Endometrial microvascular endothelial cells (primary cell): ENCODE measurements around the gene NUTM2B. TPM values are rescaled to one million over a fixed set of nuclear protein-coding genes. Genes with fewer than 3 reads are reported as not detected.
"Not testable (repeated sequence)": the region's sequence is repeated elsewhere in the genome, so short reads cannot be mapped to it uniquely, and the experiment has no call there.

ENCODE experiments used
- in situ Hi-C: cut with HindIII; loops from 2 replicates; pipeline ENCODE4 v1.10.0; 2017; ENCODE audit warnings: low sequenced_read_pairs, low pct_unique_long_range_greater_than_20kb; ENCODE audit errors: inconsistent ontology term
- total RNA-seq: library from RNA; depleted of rRNA; stranded (reverse); fragments of >200 nt; gene quantifications from one replicate; pipeline ENCODE4 v1.2.3, GENCODE V29; 2015; ENCODE audit errors: inconsistent ontology term

NUTM2B gene, protein sequence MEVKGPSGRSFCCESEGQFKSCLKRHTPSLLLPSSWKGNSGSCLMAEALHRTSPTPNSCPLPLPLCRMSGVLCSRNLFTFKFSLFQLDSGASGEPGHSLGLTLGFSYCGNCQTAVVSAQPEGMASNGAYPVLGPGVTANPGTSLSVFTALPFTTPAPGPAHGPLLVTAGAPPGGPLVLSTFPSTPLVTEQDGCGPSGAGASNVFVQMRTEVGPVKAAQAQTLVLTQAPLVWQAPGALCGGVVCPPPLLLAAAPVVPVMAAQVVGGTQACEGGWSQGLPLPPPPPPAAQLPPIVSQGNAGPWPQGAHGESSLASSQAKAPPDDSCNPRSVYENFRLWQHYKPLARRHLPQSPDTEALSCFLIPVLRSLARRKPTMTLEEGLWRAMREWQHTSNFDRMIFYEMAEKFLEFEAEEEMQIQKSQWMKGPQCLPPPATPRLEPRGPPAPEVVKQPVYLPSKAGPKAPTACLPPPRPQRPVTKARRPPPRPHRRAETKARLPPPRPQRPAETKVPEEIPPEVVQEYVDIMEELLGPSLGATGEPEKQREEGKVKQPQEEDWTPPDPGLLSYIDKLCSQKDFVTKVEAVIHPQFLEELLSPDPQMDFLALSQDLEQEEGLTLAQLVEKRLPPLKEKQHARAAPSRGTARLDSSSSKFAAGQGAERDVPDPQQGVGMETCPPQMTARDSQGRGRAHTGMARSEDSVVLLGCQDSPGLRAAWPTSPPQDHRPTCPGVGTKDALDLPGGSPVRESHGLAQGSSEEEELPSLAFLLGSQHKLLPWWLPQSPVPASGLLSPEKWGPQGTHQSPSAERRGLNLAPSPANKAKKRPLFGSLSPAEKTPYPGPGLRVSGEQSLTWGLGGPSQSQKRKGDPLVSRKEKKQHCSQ
- 1.0 TPM for total RNA-seq

DNA sequence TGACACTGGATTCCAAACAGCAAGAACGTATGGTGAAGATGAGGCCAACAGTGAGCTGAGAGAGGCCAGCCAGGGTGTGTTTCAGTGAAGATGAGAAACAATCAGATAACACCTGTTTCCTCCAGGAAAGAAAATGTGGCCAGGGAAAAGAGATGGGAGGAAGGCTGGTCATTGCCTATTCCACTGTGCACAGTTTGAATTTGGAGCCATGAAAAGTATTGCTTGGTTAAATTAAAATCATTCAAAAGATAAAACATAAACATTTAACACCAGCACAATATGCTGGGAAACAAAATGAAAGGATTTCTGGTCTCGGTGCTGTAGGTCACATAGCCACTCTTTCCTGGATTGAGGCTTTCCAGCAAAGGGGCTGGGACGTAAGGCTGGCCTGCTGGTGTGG lies at the start of gene NUTM2B:
Gene NUTM2B, plus strand, starts transcription at position 301 of the 400 bp plus-strand sequence. CDS start 383 bp downstream, outside the sequence.
- in situ Hi-C loops, result not testable (repeated sequence)

DNA sequence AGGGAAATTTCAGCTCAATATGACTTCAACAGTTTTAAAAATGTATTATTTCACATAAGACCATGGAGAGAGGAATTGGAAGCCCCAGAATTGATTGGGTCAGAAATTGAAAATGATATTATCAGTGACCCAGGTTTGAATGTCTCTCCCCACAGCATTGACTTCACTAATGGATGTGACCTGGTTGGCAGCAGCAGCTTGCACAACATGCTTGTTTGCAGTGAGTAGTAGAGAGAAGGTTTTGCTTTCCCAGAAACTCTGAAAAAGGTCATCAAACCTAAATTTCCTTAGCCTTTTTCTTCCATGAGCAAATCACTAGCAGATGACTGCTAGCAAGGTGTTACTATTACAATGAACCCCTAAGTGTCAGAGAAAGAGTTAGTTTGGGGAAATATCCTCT lies 39.7 kb upstream of the NUTM2B start:
- in situ Hi-C loops, result not testable (repeated sequence)

DNA sequence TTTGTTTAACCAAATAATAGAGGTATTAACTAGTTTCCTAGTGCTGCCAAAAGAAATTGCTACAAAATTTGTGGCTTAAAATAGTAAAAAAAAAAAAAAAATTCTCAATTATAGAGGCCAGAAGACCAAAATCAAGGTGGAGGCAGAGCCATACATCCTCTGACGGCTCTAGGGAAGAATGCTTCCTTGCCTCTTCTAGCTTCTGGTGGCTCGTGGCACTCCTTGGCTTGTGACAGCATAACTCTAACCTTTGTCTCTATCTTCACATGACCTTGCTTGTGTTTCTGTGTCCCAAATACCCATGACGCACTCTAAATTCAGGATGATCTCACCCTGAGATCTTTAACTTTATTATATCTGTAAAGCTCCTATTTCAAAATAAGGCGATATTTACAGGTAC lies 38.3 kb upstream of the NUTM2B start:
- in situ Hi-C loops, result not testable (repeated sequence)

DNA sequence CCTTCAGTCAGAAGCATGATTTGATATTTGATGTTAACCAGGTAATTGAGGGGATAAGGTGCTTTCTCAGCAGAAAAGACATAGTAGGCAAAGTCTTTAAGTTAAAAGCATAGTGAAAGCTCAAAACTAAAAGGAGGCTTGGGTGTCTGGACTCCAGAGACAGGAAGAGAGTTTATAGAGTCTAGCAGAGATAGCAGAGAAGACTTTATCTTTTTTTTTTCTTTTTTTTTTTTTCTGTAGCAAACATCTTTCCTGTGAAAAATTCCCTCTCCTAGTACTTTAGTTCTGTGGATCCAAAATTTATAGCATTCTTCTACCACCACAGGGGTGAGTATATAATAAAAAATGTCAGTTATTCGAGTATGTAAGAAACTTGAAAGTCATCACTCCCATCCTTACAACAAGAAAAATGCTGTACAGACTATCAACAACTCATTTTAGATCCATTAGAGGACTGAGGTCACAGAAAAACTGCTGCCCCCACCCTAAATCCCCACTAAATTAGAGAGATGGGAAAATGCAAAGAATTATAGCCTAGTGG lies 33.7 kb upstream of the NUTM2B start:
- in situ Hi-C loops, result not testable (repeated sequence)

DNA sequence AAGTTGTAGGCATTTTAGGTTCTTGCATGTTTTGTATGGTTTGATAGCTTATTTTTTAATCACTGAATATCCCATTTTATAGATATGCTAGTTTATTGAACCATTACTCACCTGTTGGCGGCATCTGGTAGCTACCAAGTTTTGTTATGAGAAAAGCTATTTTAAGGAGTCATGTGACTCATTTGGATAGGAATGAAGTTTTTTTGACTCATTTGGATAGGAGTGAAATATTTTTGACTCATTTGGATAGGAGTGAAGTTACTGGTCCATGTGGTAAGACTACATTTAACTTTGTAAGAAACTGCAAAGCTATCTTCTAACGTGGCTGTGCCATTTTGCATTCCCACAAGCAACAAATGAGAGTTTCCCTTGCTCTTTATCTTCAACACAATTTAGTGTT lies 28.1 kb upstream of the NUTM2B start:
- in situ Hi-C loops, result not testable (repeated sequence)

DNA sequence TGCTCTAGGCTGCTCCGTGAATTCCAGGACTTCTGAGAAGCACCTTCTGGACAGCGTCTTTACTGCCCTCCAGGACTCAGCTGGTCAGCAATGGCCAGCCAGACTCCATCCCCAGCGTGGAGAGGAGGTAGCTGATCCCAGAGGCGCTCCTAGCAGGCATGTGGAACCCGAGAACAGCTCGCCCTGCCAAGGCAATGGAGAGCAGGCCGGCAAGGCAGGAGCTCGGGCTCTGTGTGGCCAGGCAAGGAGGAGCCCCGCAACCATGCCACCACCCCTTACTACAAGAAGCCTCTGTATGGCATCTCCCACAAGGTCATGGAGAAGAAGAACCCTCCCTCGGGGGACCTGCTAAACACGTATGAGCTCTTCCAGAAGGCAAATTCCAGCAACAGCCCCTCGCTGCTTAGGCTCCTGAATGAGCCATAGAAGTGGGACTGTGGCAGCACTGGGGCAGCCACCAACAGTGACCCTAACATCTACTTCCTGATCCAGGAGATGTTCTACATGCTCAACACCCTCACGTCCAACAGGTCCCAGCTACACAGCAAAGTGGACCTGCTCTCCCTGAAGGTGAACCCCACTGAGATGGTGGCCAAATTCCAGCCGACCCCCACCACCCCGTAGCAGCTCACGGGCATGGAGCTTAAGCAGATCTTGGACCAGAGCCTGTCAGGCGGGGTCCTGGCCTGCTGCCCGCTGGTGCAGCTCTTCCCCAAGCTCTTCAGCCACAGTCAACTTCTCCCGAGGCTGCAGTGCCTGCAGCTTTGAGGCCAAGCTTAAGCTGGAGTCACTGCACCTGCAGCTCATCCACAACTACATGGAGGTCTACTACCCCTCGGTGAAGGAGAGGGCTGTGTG lies 19.8 kb upstream of the NUTM2B start:
- in situ Hi-C loops, result not testable (repeated sequence)

DNA sequence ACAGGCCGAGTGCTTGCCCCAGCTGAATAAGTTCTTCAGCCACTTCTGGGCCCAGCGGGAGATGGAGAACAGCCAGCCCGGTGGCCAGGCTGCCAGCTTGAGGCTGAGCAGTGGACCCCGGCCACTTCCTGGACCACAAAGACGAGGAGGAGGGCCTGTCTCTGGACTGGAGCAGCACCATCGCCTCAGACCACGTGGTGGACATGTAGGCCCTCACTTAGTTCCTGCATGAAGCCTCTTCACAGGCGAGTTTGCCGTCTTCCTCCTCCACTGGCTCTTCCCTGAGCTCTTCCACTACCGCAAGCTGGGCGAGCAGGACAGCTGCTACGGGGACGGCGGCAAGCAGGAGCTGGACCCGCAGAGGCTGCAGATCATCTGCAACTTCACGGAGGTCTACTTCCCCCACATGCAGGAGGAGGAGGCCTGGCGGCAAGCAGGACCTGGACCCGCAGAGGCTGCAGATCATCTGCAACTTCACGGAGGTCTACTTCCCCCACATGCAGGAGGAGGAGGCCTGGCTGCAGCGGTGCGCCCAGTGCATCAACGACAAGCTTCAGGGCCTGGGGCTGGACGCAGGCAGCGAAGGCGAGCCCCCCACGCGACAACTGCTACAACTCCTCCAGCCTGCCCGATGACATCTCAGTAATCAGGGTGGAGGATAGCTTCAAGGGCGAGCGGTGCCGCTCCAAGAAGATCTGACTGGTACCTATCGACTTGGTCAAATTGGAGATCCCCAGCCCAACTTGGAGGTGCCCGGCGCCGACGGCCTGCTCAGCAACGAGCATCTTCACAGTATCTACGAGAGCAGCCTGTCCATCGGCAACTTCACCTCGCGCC lies 18.9 kb upstream of the NUTM2B start:
- in situ Hi-C loops, result not testable (repeated sequence)

DNA sequence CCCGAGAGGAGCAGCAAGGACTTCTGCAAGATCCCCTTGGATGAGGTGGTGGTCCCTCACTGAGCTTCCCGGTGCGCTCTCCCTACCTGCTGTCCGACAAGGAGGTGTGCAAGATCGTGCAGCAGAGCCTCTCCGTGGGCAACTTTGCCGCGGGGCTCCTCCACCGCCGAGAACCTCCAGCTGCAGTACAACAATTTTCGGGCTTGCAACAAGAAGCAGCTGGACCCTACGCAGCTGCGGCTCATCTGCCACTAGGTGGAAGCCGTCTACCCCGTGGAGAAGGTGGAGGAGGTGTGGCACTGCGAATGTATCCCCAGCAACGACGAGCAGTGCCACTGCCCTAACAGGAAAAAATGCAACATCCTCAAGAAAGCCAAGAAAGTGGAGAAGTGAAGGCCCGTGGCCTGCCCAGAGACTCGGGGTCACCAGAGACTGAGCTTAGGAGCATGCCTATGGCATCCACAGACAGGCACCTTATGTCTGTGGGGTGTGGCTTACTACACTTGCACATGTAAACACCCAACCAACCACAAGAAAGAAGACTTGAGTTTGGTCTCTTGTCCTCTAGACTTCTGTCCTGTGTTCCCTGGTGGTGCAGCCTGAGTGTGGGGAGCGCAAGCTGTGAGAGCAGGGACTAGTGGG lies 17.9 kb upstream of the NUTM2B start:
- in situ Hi-C loops, result not testable (repeated sequence)

DNA sequence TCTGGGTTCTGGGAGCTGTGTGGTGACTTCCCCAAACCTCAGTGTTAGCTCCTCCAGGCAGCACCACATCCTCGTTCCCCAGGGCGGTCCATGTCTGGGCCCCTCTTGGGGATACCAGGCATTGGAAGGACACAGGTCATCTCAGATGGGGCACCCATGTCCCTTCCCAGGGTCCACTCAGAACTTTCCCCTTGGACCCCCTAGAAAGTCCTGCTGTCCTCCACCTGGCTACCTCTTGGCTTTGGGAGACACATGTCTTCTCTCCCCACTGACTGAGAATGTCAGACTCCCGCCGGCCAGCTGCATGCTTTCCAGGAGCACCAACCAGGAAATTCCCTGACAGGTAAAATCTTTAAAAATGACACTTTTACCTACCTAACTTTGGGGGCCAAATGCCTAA lies 16.4 kb upstream of the NUTM2B start:
- in situ Hi-C loops, result not testable (repeated sequence)

DNA sequence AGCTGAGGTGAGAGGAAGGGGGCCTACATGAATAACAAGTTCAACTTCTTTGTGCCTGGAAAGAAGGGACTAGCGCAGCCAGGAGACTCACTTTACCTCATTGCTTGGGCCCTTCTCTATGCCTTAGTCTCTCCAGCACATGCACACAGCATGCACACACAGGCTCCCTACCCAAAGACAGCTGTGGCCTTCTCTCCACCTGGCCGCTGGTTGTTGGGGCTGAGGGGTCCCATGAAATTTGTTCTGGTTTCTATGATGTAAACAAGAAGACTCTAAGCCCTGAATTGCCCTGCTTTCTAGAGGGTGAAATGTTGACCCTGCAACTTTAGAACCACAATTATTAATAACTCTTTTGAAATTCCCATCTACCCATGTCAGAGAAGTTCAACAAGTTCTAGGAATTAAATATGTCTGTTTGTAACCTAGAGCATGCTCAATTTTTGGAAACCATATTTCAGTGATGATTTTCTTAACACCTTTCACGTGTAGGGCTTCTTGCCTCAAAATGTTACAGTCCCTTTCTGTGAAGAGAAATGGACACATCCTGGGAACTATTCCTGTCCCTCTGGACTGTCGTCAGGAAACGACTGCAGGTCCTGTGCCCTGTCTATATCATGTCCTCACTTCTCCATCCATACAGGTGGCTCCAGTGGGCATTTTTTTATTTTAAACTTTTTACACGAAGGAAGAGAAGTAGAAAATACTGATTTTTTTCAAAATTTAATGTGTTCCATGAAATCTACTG lies 15.4 kb upstream of the NUTM2B start:
- in situ Hi-C loops, result not testable (repeated sequence)

DNA sequence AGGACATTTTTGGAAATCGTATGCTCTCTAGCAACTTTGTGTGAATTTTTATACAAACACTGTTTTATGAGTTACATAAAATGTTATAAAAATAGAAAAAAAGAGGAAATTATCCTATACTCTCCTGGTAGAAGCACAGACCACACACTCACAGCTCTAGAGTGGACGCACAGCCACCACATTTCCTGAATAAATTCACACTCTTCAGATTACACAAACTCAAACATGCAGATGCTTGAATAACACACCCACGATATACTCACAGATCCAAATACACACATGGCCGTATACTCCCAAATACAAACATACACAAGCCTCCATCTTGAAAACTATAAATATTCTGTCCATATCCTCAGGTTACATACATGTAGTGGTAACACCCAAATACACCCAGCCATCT lies 14.2 kb upstream of the NUTM2B start:
- in situ Hi-C loops, result not testable (repeated sequence)

DNA sequence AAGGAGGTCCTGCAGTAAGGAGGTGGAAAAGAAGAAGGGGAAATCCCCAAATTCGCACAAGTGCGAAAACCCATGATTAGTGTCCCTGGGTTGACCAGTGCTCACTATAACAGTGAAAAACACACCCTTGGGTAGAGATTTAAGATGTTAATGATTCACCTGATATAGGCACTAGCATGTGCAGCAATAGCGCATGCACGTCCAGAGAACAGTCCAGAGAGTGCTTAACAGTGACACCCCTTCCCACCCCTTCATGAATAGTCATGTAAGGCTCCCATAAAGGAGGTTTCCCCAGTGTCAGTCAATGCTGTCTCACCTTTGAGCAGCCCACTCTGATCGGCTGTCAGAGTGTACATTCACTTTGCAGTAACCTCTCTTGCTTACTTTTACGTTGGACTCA lies 6.4 kb upstream of the NUTM2B start:
- in situ Hi-C loops, result not testable (repeated sequence)

DNA sequence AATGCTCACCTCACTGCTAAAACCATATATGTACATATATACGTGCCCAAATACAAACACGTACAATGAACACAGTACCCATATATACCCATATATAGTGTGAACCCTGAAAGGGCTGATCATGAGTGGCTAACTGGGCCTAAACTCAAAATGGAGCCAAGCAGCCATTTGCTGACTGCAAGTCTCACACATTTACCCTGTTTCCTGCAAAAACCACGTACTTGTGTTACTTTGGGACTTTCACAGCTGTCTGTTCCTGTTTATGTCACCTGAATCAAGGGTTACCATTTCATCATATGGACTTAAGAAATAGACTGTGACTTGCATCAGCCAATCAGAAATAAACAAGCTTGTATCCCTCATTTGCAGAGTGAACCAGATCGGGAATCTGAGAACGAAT lies 5.9 kb upstream of the NUTM2B start:
- in situ Hi-C loops, result not testable (repeated sequence)

DNA sequence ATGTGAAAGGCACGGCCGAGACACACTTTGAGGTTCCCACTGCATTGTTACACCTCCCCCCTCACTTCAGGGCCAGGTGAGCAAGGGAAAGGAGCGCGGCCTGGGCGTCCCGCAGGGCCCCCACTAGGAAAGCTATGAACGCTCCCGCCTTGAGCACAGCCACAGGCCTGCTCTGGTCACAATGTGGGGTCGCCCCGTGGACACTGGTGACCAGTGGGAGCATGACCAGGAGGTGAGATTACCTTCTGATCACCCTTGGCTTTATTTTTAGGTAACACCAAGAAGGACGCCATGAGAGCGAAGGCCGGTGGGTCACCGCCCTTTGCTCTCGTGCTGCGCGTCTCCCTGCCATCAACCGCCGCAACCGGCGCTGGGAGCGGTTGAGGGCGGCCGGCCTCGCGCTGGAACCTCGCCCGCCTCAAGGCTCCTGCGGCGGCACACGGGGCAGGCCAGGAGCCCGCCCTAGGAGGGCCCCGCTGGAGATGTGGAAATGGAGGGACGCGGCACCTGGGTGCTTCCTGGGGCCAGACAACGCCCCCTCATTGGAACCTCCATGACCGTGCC lies 2.6 kb upstream of the NUTM2B start:
- in situ Hi-C loops, result not testable (repeated sequence)

DNA sequence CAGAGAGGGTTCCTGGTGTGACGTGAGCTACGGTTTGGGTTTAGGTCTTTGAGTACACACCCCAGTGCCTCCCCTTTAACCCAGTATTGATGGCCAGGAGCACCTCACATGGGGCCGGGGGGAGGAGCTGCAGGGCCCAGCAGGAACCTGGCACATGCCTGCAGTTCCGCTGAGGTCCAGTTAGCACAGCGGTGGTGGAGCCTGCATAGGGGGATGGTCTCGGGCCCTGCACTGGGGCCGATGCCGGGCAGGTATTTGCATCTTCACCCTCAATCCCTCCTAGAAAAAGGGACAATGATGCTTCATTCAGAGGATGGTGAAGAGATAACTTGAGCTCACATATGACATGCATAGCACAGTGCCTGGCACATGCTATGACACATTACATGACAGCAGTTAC lies 4.0 kb downstream of the NUTM2B start:
- in situ Hi-C loops, result not testable (repeated sequence)

DNA sequence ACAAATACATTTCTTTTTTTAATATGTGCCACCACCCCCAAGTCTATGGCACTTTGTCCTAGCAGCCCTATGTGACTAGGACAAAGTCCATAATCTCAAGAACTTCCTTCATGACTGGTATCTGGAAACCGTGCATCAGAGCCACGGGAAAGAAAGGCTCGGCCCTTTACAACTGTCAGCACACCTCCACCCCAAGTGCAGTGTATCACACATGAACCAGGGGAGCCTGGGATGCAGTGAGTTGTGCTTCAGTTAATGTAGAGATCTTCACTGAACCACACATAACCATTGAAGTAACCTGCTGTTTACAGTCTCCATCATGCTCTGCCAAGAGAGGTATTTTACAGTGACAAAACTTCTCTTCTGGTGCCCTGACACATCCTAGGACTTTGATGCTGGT lies 11.9 kb downstream of the NUTM2B start:
- in situ Hi-C loops, result not testable (repeated sequence)
